ENCODE data around the gene STARD3NL. TPM values are rescaled to one million over a fixed set of nuclear protein-coding genes. Genes with fewer than 3 reads are reported as not detected.

STARD3NL gene
- total and polyA plus RNA-seq, 2 experiments from 2014 or later, result 64.0 to 68.1 TPM

DNA sequence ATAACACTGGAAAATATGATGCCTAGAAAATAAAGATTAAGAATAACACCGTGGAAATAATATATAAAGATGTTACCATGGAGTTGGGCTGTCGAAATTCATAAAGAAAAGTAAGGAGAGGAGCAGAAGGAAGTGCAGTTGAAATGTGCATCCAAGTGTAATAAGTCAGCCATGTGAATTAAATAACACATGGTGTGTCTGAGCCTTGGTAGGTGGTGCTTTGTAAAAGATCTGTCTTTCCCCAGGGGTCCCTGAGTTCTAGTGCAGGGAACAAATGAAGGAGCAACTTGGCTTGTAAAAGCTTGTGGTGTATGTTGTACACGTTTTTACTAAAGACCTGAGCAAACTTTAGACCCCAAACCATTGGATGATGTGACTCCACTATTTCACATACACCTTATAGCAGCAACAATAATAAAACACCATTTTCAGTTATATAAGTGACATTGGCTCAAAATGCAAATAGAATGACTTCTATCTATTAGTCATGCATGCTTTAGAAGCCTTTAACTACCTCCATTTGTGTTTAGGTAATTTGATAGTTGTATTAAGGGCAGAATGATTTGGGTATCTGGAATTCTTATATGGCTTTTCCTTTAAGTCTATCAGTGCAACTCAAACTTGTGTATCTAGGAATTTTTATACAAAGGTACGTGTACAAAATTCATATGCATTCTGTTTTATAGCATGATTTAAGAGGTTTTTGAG is 11.3 kb downstream of the STARD3NL start:
- DNase-seq, result no peak
- Histone ChIP-seq H3K9me2 (ENCODE audit: insufficient read depth) (no peaks in the 10 kb centered on the region), H3K9ac (no peak overlapping the region), H3K4me2 (ENCODE audit: unreplicated experiment) (peak overlapping the region; percentile 41), H3F3A (ENCODE audit: insufficient read depth) (peaks cover 23% of the 10 kb centered on the region; the same call in 1 of the 2 replicates), H4K20me1 (ENCODE audit: insufficient read depth) (no peaks in the 10 kb centered on the region), H3K4me3 (no peak overlapping the region), H3K9me3 (ENCODE audit: low read depth) (no peaks in the 10 kb centered on the region), H2AFZ (no peak overlapping the region), H3K27me3 (replicated peaks; ENCODE audit: insufficient read depth) (no peaks in the 10 kb centered on the region), H3K79me2 (ENCODE audit: insufficient read depth) (peaks cover 98% of the 10 kb centered on the region), H3K36me3 (ENCODE audit: low read depth) (0 out of 2 replicates have a peak, but pooled peaks cover 3% of the 10 kb centered on the region), H3K27ac (no peak overlapping the region), H3K4me1 (ENCODE audit: insufficient read depth) (peaks cover 49% of the 10 kb centered on the region)
- no peak for TF ChIP-seq EZH2 (IDR thresholded peaks at IDR 0.05; ENCODE audit: insufficient read depth, poor library complexity, severe bottlenecking)
- no peak for TF ChIP-seq EZH2phosphoT487 (IDR thresholded peaks at IDR 0.05; ENCODE audit: insufficient read depth, low read depth)
- 65 to 69% methylated on average over 4 of the region's 4 CpGs for WGBS, 2 experiments (ENCODE audit: low coverage in 1 of 2, low lambda C conversion rate in 2 of 2, missing lambda C conversion rate in 2 of 2)
- in situ Hi-C loops (cut with MboI), result no loop called here

DNA sequence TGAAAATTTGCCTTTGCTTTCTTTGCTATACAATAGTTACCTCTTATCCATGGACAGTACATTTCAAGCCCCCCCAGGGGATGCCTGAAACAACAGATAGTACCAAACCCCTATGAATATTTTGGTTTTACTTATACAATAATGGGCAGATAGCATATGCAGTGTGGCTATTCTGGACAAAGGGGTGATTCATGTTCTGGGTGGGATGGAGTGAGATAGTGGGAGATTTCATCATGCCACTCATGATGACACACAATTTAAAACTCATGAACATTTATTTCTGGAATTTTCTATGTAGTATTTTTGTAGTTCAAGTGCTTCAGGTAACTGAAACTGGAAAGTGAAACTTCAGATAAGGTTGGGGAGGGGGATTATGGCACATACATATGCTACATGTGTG is 12.0 kb downstream of the STARD3NL start:
- peak overlapping the region; percentile 41 for H3K4me2 ChIP-seq (ENCODE audit: unreplicated experiment)
- in situ Hi-C loops (cut with MboI), result no loop called here
- H2AFZ ChIP-seq, result no peak overlapping the region
- peak; percentile 67 for DNase-seq
- TF ChIP-seq EZH2 (IDR thresholded peaks at IDR 0.05; ENCODE audit: insufficient read depth, poor library complexity, severe bottlenecking) (no peak), EZH2phosphoT487 (IDR thresholded peaks at IDR 0.05; ENCODE audit: insufficient read depth, low read depth) (no peak)
- no peaks in the 10 kb centered on the region for H3K9me3 ChIP-seq (ENCODE audit: low read depth)
- peaks cover 23% of the 10 kb centered on the region; the same call in 1 of the 2 replicates for H3F3A ChIP-seq (ENCODE audit: insufficient read depth)
- 0 out of 2 replicates have a peak, but pooled peaks cover 3% of the 10 kb centered on the region for H3K36me3 ChIP-seq (ENCODE audit: low read depth)
- no peak overlapping the region for H3K4me3 ChIP-seq
- peaks cover 49% of the 10 kb centered on the region for H3K4me1 ChIP-seq (ENCODE audit: insufficient read depth)
- no peak overlapping the region for H3K27ac ChIP-seq
- peaks cover 100% of the 10 kb centered on the region for H3K79me2 ChIP-seq (ENCODE audit: insufficient read depth)
- H3K9me2 ChIP-seq (ENCODE audit: insufficient read depth), result no peaks in the 10 kb centered on the region
- H3K9ac ChIP-seq, result no peak overlapping the region
- no peaks in the 10 kb centered on the region for H3K27me3 ChIP-seq (replicated peaks; ENCODE audit: insufficient read depth)
- no peaks in the 10 kb centered on the region for H4K20me1 ChIP-seq (ENCODE audit: insufficient read depth)

DNA sequence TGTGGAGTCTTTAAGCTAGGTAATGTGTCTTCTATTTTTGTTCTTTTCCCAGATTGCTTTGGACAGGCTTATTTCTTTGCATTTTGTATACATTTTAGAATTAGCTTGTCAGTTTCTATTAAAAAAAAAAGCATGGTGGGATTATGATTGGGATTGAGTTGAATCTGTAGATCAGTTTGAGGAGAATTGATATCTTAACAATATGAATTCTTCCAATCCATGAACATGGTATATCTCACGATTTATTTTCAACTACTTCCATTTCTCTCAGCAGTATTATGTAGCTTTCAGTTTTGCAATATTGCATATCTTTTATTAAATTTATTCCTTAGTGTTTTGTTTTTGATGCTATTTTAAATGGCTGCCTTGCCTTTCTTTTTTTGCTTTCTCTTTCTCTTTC is 13.7 kb downstream of the STARD3NL start:
- no peak overlapping the region for H3K4me3 ChIP-seq
- H4K20me1 ChIP-seq (ENCODE audit: insufficient read depth), result no peaks in the 10 kb centered on the region
- H3K9me3 ChIP-seq (ENCODE audit: low read depth), result no peaks in the 10 kb centered on the region
- peaks cover 33% of the 10 kb centered on the region for H3F3A ChIP-seq (ENCODE audit: insufficient read depth)
- no peak overlapping the region for H3K4me2 ChIP-seq (ENCODE audit: unreplicated experiment)
- H3K4me1 ChIP-seq (ENCODE audit: insufficient read depth), result peaks cover 49% of the 10 kb centered on the region
- no peak overlapping the region for H3K9ac ChIP-seq
- H3K9me2 ChIP-seq (ENCODE audit: insufficient read depth), result no peaks in the 10 kb centered on the region
- TF ChIP-seq EZH2phosphoT487 (IDR thresholded peaks at IDR 0.05; ENCODE audit: insufficient read depth, low read depth), result no peak
- TF ChIP-seq EZH2 (IDR thresholded peaks at IDR 0.05; ENCODE audit: insufficient read depth, poor library complexity, severe bottlenecking), result no peak
- H3K27me3 ChIP-seq (replicated peaks; ENCODE audit: insufficient read depth), result no peaks in the 10 kb centered on the region
- no peak overlapping the region for H2AFZ ChIP-seq
- peaks cover 93% of the 10 kb centered on the region for H3K79me2 ChIP-seq (ENCODE audit: insufficient read depth)
- 0 out of 2 replicates have a peak, but pooled peaks cover 3% of the 10 kb centered on the region for H3K36me3 ChIP-seq (ENCODE audit: low read depth)
- DNase-seq, result no peak
- in situ Hi-C loops (cut with MboI), result no loop called here
- WGBS, 2 experiments (ENCODE audit: low coverage in 1 of 2, low lambda C conversion rate in 2 of 2, missing lambda C conversion rate in 2 of 2), result 97 to 100% methylated on average over 1 of the region's 1 CpG
- H3K27ac ChIP-seq, result no peak overlapping the region

GRCh38 chr7:38192327-38192726 is 14.3 kb downstream of the STARD3NL start:
- H2AFZ ChIP-seq, result no peak overlapping the region
- H4K20me1 ChIP-seq (ENCODE audit: insufficient read depth), result no peaks in the 10 kb centered on the region
- H3K4me1 ChIP-seq (ENCODE audit: insufficient read depth), result peaks cover 48% of the 10 kb centered on the region
- no peak overlapping the region for H3K4me2 ChIP-seq (ENCODE audit: unreplicated experiment)
- H3K79me2 ChIP-seq (ENCODE audit: insufficient read depth), result peaks cover 89% of the 10 kb centered on the region
- DNase-seq, result no peak
- no peaks in the 10 kb centered on the region for H3K9me3 ChIP-seq (ENCODE audit: low read depth)
- TF ChIP-seq EZH2phosphoT487 (IDR thresholded peaks at IDR 0.05; ENCODE audit: insufficient read depth, low read depth) (no peak), EZH2 (IDR thresholded peaks at IDR 0.05; ENCODE audit: insufficient read depth, poor library complexity, severe bottlenecking) (no peak)
- H3K27me3 ChIP-seq (replicated peaks; ENCODE audit: insufficient read depth), result no peaks in the 10 kb centered on the region
- H3K27ac ChIP-seq, result no peak overlapping the region
- peaks cover 34% of the 10 kb centered on the region for H3F3A ChIP-seq (ENCODE audit: insufficient read depth)
- H3K9me2 ChIP-seq (ENCODE audit: insufficient read depth), result no peaks in the 10 kb centered on the region
- in situ Hi-C loops (cut with MboI), result no loop called here
- no peak overlapping the region for H3K4me3 ChIP-seq
- 97% methylated on average over 2 of the region's 2 CpGs for WGBS, 2 experiments (ENCODE audit: low coverage in 1 of 2, low lambda C conversion rate in 2 of 2, missing lambda C conversion rate in 2 of 2)
- 0 out of 2 replicates have a peak, but pooled peaks cover 3% of the 10 kb centered on the region for H3K36me3 ChIP-seq (ENCODE audit: low read depth)
- no peak overlapping the region for H3K9ac ChIP-seq

All from GM23248 (cell line).